Measurements from ENCODE around the gene OSBPL2.

Gene OSBPL2

GRCh38 chr20:62262064-62262463 is 23.7 kb downstream of the OSBPL2 start:
- DNase-seq = no peak

- no peak for DNase-seq
Measured at GRCh38 chr20:62263396-62263795, 25.1 kb downstream of the OSBPL2 start.

GRCh38 chr20:62265365-62265764 is 27.0 kb downstream of the OSBPL2 start:
- DNase-seq = no peak

GRCh38 chr20:62266340-62266739 is 28.0 kb downstream of the OSBPL2 start:
- DNase-seq = no peak

GRCh38 chr20:62266851-62267250 is 28.5 kb downstream of the OSBPL2 start:
- no peak for DNase-seq

- DNase-seq = no peak
Measured at GRCh38 chr20:62267543-62267942, 29.2 kb downstream of the OSBPL2 start.

- no peak for DNase-seq
Measured at GRCh38 chr20:62268228-62268900, 30.0 kb downstream of the OSBPL2 start.

- no peak for DNase-seq
Measured at GRCh38 chr20:62269378-62269777, 31.1 kb downstream of the OSBPL2 start.

- no peak for DNase-seq
Measured at GRCh38 chr20:62269871-62270270, 31.6 kb downstream of the OSBPL2 start.

GRCh38 chr20:62272200-62272599 is 33.9 kb downstream of the OSBPL2 start:
- DNase-seq = no peak

- no peak for DNase-seq
Measured at GRCh38 chr20:62273416-62273815, 35.1 kb downstream of the OSBPL2 start.

- DNase-seq = no peak
Measured at GRCh38 chr20:62274332-62274950, 36.1 kb downstream of the OSBPL2 start.

- DNase-seq = no peak
Measured at GRCh38 chr20:62275219-62275618, 36.9 kb downstream of the OSBPL2 start.

- DNase-seq = no peak
Measured at GRCh38 chr20:62276439-62276838, 38.1 kb downstream of the OSBPL2 start.

GRCh38 chr20:62277253-62277652 is 38.9 kb downstream of the OSBPL2 start:
- DNase-seq = no peak

- no peak for DNase-seq
Measured at GRCh38 chr20:62280303-62280702, 42.0 kb downstream of the OSBPL2 start.

GRCh38 chr20:62281161-62281933 is 43.0 kb downstream of the OSBPL2 start:
- DNase-seq = no peak

GRCh38 chr20:62282103-62282502 is 43.8 kb downstream of the OSBPL2 start:
- DNase-seq = no peak

- no peak for DNase-seq
Measured at GRCh38 chr20:62282877-62283503, 44.7 kb downstream of the OSBPL2 start.

- DNase-seq = no peak
Measured at GRCh38 chr20:62284448-62284847, 46.1 kb downstream of the OSBPL2 start.

- no peak for DNase-seq
Measured at GRCh38 chr20:62285151-62285550, 46.8 kb downstream of the OSBPL2 start.

GRCh38 chr20:62285722-62286121 is 47.4 kb downstream of the OSBPL2 start:
- DNase-seq = no peak

- no peak for DNase-seq
Measured at GRCh38 chr20:62286493-62287064, 48.3 kb downstream of the OSBPL2 start.

Data from NCI-H1092 treated with DMSO at 0.1 percent for 48 hours (cell line).